Central memory CD8-positive, alpha-beta T cell (primary cell): Measurements from ENCODE around the gene MDM2.
"Not testable (repeated sequence)": the region's sequence is repeated elsewhere in the genome, so short reads cannot be mapped to it uniquely, and the experiment has no call there.

ENCODE experiments used
- ATAC-seq: fragments of 150-1000 bp; cut with Tn5 transposase; replicated peaks from 2 replicates; pipeline ENCODE4 v1.10.0; 2022; ENCODE audit warnings: mild to moderate bottlenecking, moderate FRiP score, moderate number of reproducible peaks; ENCODE audit not compliant: poor library complexity, severe bottlenecking; ENCODE audit errors: extremely low read depth
- DNase-seq, 2 donors: peaks; one replicate each; pipeline ENCODE4 v3.0.0; 2021; ENCODE audit warnings: low spot score in 2 of 2
- H3K27ac Mint-ChIP-seq: one replicate; pipeline ENCODE4 v1.8.0; 2022; ENCODE audit warnings: low read depth, mild to moderate bottlenecking, moderate library complexity, mixed read lengths
- H3K27me3 Mint-ChIP-seq: one replicate; pipeline ENCODE4 v1.8.0; 2022; ENCODE audit warnings: mixed read lengths
- H3K36me3 Mint-ChIP-seq: one replicate; pipeline ENCODE4 v1.8.0; 2022; ENCODE audit warnings: mild to moderate bottlenecking, moderate library complexity, mixed read lengths; ENCODE audit not compliant: insufficient read depth
- H3K4me1 Mint-ChIP-seq: one replicate; pipeline ENCODE4 v1.8.0; 2022; ENCODE audit warnings: mixed read lengths
- H3K4me3 Mint-ChIP-seq: one replicate; pipeline ENCODE4 v1.8.0; 2022; ENCODE audit warnings: mild to moderate bottlenecking, moderate library complexity, mixed read lengths
- H3K9me3 Mint-ChIP-seq: one replicate; pipeline ENCODE4 v1.8.0; 2022; ENCODE audit warnings: mixed read lengths

MDM2 gene

DNA sequence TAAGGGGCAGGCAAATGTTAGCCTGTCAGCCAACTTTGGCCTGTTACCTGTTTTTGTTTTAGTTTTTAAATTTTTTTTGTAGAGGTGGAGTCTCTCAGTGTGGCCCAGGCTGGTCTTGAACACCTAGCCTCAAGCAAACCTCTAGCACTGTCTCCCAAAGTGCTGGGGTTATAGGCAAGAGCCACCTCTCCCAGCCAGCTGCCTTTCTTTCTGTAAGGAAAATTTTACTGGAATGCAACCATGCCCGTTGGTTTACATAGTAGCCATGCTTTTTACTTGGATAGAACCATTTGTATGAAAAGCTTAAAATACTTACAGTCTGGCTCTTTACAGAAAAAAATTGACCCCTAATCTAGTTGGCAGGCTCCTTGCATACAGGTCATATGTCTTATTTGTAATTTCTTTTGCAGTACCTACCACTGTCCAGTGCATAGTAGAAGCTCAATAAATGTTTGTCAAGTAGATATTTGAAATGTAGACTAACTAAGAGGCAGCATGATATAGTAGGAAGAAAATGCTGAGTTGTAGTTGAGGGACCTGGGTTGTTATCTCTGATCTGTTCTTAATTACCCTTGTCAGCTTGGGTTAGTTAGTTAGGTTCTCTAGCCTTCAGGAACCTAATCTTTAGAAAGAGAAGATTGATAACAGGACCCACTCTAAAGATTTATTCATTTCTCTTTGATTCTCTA, 4.7 kb downstream of the MDM2 start:
- H3K9me3 Mint-ChIP-seq = no peaks in the 10 kb centered on the region
- DNase-seq (no peak), ATAC-seq (no peak)
- no peak overlapping the region for H3K27ac Mint-ChIP-seq
- H3K4me3 Mint-ChIP-seq = no peak overlapping the region
- H3K4me1 Mint-ChIP-seq = peaks cover 38% of the 10 kb centered on the region
- no peaks in the 10 kb centered on the region for H3K27me3 Mint-ChIP-seq
- peaks cover 49% of the 10 kb centered on the region for H3K36me3 Mint-ChIP-seq

DNA sequence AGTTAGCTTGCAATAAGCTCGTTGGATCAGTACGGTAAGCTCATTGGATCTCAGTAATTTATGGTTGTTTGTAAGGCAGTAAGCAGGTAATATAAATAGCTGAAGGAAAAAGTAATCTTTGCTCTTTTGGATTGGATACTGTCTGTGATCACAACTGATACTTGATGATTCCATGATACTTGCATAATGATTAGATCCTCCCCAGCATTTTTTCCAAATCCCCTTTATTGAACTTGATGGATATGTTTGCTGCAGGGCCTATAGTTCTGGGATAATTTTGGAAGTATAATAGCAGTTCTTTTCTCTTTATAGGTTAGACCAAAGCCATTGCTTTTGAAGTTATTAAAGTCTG, 5.2 kb downstream of the MDM2 start:
- Mint-ChIP-seq H3K4me3 (no peak overlapping the region), H3K27me3 (no peaks in the 10 kb centered on the region), H3K27ac (no peak overlapping the region), H3K36me3 (peaks cover 44% of the 10 kb centered on the region), H3K9me3 (no peaks in the 10 kb centered on the region), H3K4me1 (peaks cover 38% of the 10 kb centered on the region)
- no peak for DNase-seq
- ATAC-seq = no peak

DNA sequence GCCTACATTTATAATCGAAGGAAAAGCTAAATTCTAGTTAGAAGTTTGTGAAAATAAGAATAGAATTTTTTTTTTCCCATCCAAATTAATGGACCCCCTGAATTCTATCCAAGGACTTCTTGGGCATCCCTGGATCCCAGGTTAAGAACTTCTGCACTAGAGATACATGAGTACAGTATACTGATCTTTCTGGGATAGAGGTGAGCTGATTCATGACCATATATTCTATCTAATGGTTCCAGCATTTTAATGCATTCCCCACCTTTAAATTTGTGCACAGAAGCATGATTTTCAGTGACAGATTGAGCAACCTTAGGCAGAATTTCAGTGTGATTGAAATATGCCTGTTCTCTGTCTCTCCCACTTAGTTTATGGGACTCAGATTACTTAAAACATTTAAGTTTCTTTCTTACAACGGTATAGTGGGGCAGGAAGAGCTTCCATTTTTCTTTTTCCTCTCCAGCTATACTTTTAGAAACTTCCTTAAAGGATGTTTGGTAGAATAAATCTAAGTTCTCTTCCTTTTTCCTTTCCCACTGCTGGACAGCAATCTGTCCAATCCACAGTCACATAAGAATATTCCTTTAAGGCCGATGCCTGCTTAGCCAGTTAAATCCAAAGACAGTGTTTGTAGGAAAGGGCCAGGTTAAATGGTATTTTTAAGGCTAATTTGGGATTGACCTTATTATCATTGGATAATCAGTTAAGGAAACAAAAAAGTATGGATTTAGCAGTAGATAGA, 6.7 kb downstream of the MDM2 start:
- Mint-ChIP-seq H3K27me3 (no peaks in the 10 kb centered on the region), H3K27ac (no peak overlapping the region), H3K4me1 (peaks cover 38% of the 10 kb centered on the region), H3K4me3 (no peak overlapping the region), H3K9me3 (no peaks in the 10 kb centered on the region), H3K36me3 (peaks cover 47% of the 10 kb centered on the region)
- DNase-seq = no peak
- no peak for ATAC-seq

DNA sequence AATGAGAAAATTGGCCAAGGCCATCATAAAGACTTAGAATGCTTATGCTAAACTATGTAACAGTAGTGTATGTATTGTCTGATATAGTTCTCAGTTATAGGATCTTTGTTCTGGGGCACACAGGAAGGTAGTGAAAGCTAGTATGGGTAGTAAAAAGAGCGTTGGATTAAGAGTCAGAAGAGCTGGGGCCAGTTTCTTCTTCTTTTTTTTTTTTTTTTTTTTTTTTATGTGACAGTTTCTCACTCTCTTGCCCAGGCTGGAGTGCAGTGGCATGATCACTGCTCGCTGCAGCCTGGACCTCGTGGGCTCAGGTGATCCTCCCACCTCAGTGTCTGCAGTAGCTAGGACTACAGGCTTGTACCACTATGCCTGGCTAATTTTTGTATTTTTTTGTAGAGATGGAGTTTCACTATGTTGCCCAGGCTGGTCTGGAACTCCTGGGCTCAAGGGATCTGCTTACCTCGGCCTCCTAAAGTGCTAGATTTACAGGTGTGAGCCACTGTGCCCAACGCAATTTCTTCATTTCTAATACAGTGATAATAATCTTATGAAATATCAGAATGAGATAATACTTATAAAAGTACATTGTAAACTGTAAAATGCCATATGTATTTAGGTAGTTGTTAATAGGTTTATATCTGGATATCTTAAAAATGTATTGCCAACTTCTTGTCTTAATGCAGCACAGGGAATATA, 7.4 kb downstream of the MDM2 start:
- H3K9me3 Mint-ChIP-seq = no peaks in the 10 kb centered on the region
- DNase-seq (no peak), ATAC-seq (no peak)
- H3K36me3 Mint-ChIP-seq = peaks cover 53% of the 10 kb centered on the region
- H3K27ac Mint-ChIP-seq = no peak overlapping the region
- H3K4me3 Mint-ChIP-seq = no peak overlapping the region
- no peaks in the 10 kb centered on the region for H3K27me3 Mint-ChIP-seq
- peaks cover 38% of the 10 kb centered on the region for H3K4me1 Mint-ChIP-seq

DNA sequence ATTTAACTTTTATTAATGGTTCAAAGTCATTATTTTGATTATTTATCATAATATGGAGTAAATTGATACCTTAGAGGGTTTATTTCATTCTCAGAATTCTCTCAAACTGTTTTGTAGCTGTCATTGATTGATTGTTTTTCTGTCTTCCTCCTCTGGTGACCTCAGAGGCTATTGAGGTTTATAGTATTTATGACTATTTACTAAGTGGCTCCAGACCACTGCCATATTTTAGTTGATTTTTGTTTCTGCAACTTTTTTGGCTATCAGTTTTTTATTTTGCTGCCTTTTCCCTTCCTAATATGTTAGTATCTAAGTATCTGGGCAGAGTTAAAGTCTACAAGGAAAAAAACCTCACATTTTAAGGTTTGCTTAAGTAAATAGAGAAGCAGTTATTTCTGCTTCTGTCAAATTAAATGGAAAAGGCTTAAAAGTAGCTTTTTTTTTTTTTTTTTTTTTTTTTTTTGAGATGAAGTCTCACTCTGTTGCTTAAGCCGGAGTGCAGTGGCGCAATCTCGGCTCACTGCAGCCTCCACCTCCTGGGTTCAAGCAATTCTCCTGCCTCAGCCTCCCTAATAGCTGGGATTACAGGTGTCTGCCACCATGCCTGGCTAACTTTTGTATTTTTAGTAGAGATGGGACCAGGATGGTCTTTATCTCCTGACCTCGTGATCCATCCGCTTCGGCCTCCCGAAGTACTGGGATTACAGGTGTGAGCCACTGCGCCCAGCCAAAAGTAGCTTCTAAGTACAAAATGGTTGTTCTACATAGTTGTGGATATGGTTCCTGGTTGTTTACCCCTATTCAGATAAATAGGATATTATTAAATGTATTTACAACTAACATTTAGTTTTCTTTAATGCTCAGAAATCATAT, 8.2 kb downstream of the MDM2 start:
- H3K9me3 Mint-ChIP-seq = no peaks in the 10 kb centered on the region
- H3K4me1 Mint-ChIP-seq = peaks cover 33% of the 10 kb centered on the region
- no peak for ATAC-seq
- no peaks in the 10 kb centered on the region for H3K27me3 Mint-ChIP-seq
- H3K4me3 Mint-ChIP-seq = no peak overlapping the region
- H3K36me3 Mint-ChIP-seq = peaks cover 55% of the 10 kb centered on the region
- no peak overlapping the region for H3K27ac Mint-ChIP-seq
- no peak for DNase-seq

DNA sequence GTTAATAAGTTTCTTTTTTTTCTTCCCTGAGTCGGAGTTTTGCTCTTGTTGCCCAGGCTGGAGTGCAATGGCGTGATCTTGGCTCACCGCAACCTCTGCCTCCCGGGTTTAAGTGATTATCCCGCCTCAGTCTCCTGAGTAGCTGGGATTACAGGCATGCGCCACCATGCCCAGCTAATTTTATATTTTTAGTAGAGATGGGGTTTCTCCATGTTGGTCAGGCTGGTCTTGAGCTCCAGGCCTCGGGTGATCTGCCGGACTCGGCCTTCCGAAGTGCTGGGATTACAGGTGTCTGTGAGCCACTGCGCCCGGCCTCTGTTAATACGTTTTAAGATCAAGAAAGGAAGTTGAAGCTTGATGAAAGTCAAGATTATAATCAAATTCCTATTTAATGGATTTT, 11.5 kb downstream of the MDM2 start:
- H3K9me3 Mint-ChIP-seq, DNase-seq, ATAC-seq, H3K27me3 Mint-ChIP-seq, H3K27ac Mint-ChIP-seq, H3K4me3 Mint-ChIP-seq: not testable (repeated sequence)
- Mint-ChIP-seq H3K4me1 (peaks cover 24% of the 10 kb centered on the region), H3K36me3 (peaks cover 64% of the 10 kb centered on the region)

DNA sequence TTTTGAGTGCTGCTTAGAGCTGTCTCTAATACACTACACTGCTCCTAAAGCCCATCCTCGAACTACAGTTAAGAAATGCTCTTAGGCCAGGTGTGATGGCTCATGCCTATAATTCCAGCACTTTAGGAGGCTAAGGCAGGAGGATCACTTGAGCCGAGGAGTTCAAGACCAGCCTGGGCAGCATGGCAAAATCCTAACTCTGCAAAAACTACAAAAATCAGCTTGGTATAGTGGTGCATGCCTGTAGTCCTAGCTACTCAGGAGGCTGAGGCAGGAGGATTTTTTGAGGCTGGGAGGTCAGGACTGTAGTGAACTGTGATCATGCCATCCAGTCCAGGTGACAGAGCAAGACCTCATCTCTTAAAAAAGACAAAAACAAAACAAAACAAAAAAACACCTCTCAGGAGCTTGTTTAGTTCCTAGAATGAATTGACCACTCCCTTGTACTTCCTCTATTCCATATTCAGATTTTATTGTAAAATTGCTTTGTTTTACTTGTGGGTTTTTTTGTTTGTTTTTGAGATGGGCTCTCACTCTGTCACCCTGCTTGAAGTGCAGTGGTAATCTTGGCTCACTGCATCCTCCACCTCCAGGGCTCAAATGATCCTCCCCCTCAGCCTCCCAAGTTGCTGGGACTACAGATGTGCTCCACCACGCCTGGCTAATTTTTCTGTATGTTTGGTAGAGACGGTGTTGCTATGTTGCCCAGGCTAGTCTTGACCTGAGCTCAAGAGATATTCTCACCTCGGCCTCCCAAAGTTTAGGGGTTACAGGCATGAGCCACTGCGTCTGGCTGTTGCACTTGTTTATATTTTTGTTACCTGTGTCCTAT, 13.6 kb downstream of the MDM2 start:
- H3K27ac Mint-ChIP-seq = peak overlapping the region; percentile 66
- no peak overlapping the region for H3K4me3 Mint-ChIP-seq
- no peaks in the 10 kb centered on the region for H3K9me3 Mint-ChIP-seq
- ATAC-seq (no peak), DNase-seq (no peak)
- H3K36me3 Mint-ChIP-seq = peaks cover 76% of the 10 kb centered on the region
- H3K4me1 Mint-ChIP-seq = peaks cover 12% of the 10 kb centered on the region
- no peaks in the 10 kb centered on the region for H3K27me3 Mint-ChIP-seq

DNA sequence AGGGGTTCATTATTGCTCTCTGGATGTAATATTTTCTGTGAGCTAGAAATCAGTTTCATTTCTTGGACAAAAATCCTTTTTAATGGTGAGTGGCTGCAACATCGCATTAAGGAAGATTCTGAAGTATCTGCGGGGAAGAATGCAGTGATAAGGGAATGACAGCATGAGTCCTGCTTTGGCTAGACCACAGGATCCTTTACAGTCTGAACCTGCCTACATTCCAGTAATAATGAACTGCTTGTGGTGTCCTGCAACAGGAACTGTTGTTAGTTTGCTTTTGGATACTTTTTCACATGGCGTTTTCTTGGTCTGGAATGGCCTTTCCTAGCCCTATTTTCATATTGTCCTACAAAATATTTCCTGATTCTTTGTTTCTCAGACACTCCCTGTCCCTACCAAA, 15.7 kb downstream of the MDM2 start:
- H3K27ac Mint-ChIP-seq = peak overlapping the region; percentile 16
- H3K4me3 Mint-ChIP-seq = no peak overlapping the region
- H3K4me1 Mint-ChIP-seq = peaks cover 12% of the 10 kb centered on the region
- peaks cover 84% of the 10 kb centered on the region for H3K36me3 Mint-ChIP-seq
- ATAC-seq (no peak), DNase-seq (no peak)
- no peaks in the 10 kb centered on the region for H3K27me3 Mint-ChIP-seq
- no peaks in the 10 kb centered on the region for H3K9me3 Mint-ChIP-seq

DNA sequence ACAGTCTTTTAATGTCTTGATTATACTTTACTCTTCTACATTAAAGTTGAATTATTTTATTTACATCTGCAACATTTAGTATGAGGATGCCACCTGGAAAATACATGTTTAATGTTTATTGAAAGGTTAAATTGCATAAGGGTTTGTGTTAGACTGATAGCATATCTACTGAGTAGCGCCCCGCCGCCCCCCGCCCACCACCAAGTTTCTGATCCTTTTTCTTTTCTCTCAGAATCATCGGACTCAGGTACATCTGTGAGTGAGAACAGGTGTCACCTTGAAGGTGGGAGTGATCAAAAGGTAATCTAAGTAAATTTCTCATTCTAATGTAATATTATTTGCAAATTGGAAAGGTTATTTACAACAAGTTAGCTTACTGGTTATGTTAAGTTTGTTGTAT, 16.2 kb downstream of the MDM2 start:
- Mint-ChIP-seq H3K36me3 (peaks cover 81% of the 10 kb centered on the region), H3K27ac (no peak overlapping the region), H3K27me3 (no peaks in the 10 kb centered on the region), H3K4me1 (peaks cover 12% of the 10 kb centered on the region), H3K9me3 (no peaks in the 10 kb centered on the region), H3K4me3 (no peak overlapping the region)
- DNase-seq = no peak
- no peak for ATAC-seq

DNA sequence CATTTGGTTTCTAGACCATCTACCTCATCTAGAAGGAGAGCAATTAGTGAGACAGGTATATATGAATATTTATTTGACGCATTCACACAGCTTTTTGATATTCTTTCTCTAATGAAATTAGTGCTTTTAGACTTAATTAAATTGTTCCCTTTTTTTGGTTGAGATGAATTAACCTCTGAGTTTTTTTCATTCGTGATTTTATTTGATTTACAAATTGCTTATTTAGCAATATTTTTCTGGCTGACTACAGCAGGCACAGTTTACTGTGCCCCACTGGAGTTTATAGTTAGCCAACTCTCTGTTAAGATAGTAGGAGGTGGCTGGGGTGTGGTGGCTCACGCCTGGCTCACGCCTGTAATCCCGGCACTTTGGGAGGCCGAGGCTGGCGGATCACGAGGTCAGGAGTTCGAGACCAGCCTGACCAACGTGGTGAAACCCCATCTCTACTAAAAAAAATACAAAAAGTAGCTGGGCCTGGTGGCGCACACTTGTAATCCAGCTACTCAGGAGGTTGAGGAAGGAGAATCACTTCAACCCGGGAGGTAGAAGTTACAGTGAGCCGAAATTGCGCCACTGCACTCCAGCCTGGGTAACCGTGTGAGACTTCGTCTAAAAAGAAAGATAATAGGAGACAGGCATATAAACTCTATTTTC, 16.7 kb downstream of the MDM2 start:
- H3K4me1 Mint-ChIP-seq = peaks cover 12% of the 10 kb centered on the region
- ATAC-seq = no peak
- H3K27me3 Mint-ChIP-seq = no peaks in the 10 kb centered on the region
- peaks cover 79% of the 10 kb centered on the region for H3K36me3 Mint-ChIP-seq
- H3K4me3 Mint-ChIP-seq = no peak overlapping the region
- H3K27ac Mint-ChIP-seq = no peak overlapping the region
- no peaks in the 10 kb centered on the region for H3K9me3 Mint-ChIP-seq
- no peak for DNase-seq

DNA sequence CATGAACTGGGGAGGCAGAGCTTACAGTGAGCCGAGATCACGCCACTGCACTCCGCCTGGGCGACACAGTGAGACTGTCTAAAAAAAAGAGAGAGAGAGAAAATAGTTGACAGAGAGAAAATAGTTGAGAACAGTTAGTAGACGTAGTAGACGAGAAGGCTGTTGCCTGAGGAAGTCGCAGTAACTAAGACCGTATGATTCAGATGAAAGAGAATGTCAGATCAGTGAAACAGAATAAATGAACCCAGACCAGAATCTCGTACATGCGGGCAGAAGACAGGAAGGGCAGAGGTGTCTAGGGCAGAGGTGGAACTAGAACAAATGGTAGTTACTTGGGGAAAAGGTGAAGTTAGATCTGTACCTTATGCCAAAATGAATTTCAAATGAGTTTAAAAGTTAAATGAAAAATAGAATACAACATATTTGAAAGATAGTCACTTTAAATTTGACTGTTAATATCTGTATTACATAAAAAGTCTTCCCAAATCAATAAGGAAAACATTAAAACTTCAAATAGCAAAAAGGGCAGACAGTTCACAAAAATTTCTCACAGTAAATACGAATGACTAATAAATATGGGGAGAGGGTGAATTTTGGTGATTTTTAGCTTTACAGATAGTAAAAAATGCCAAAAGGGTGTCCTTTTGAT, 17.7 kb downstream of the MDM2 start:
- Mint-ChIP-seq H3K4me1 (peaks cover 19% of the 10 kb centered on the region), H3K4me3 (no peak overlapping the region), H3K27me3 (no peaks in the 10 kb centered on the region), H3K36me3 (peaks cover 76% of the 10 kb centered on the region), H3K9me3 (no peaks in the 10 kb centered on the region), H3K27ac (no peak overlapping the region)
- no peak for DNase-seq
- ATAC-seq = no peak
